Gastroesophageal sphincter (tissue), 4 donors: ENCODE results near the gene HPCAL1. TPM values are rescaled to one million over a fixed set of nuclear protein-coding genes. Genes with fewer than 3 reads are reported as not detected.

Experiments
- ATAC-seq: fragments of 150-250 bp; one replicate; pipeline ENCODE4 v1.9.1; 2016; ENCODE audit warnings: mild to moderate bottlenecking, moderate library complexity
- H3K27ac ChIP-seq, 4 donors: fragments of 200-600 bp; sonication (generic) in 3 of 4; 1 replicate in 3 of 4; 2 replicates in 1 of 4; pipeline ENCODE4 v1.5.1; 2016 to 2019
- H3K27me3 ChIP-seq: fragments of 200-600 bp; sonication (generic); one replicate; pipeline ENCODE4 v1.5.1; 2019
- H3K36me3 ChIP-seq, 2 donors: fragments of 200-600 bp; sonication (generic); one replicate each; pipeline ENCODE4 v1.5.1; 2019; ENCODE audit warnings: control low read depth in 1 of 2
- H3K4me1 ChIP-seq, 3 donors: fragments of 200-600 bp; sonication (generic); 1 replicate in 2 of 3; 2 replicates in 1 of 3; pipeline ENCODE4 v1.5.1; 2016 to 2019; ENCODE audit warnings: control low read depth in 2 of 3
- H3K4me3 ChIP-seq, 2 donors: fragments of 200-600 bp; sonication (generic); one replicate each; pipeline ENCODE4 v1.5.1; 2019; ENCODE audit warnings: mild to moderate bottlenecking in 1 of 2, moderate library complexity in 1 of 2
- H3K9me3 ChIP-seq, 3 donors: fragments of 200-600 bp; sonication (generic); one replicate each; pipeline ENCODE4 v1.5.1; 2017 to 2019; ENCODE audit warnings: control low read depth in 2 of 3
- CTCF ChIP-seq, 4 experiments: fragments of 200-600 bp in 2 of 4; fragments of 450-650 bp in 2 of 4; sonication (generic) in 1 of 4; IDR thresholded peaks; one replicate each; pipeline ENCODE4 v1.5.1; 2017 to 2019; ENCODE audit warnings: antibody characterized with exemption in 4 of 4, mild to moderate bottlenecking in 2 of 4, moderate library complexity in 2 of 4
- EP300 ChIP-seq: sonication (generic); formaldehyde crosslinking; IDR thresholded peaks from one replicate; pipeline ENCODE4 v1.6.1; 2017; ENCODE audit warnings: antibody characterized with exemption, mild to moderate bottlenecking
- POLR2A ChIP-seq, 2 donors: fragments of 450-650 bp; IDR thresholded peaks; one replicate each; pipeline ENCODE4 v1.6.1; 2017; ENCODE audit warnings: antibody characterized with exemption in 2 of 2, mild to moderate bottlenecking in 2 of 2, moderate library complexity in 1 of 2
- POLR2AphosphoS5 ChIP-seq: sonication (generic); formaldehyde crosslinking; IDR thresholded peaks from one replicate; pipeline ENCODE4 v1.6.1; 2017; ENCODE audit warnings: antibody characterized with exemption
- WGBS, 2 donors: methylation state at CpG; one replicate each; pipeline ENCODE4 v1.1.5; 2018; ENCODE audit warnings: low coverage in 1 of 2; 5-methylcytosine and 5-hydroxymethylcytosine counted together
- total RNA-seq, 4 donors: library from RNA; depleted of rRNA; stranded (reverse); fragments of >200 nt; gene quantifications; one replicate each; pipeline ENCODE4 v1.1.0, GENCODE V29; 2016

Gene HPCAL1
- total RNA-seq, 4 donors from 2014 or later: 17.0 to 42.1 (median 29.8) TPM

- H3K4me3 ChIP-seq: peak overlapping the region in 1 of 2 donors; percentile 81
- peaks cover 3 to 83% (median 15%) of the 10 kb centered on the region in 3 donors for H3K4me1 ChIP-seq
- TF ChIP-seq POLR2AphosphoS5 (no peak), CTCF (IDR thresholded peaks at IDR 0.05) (no peak), EP300 (no peak), POLR2A (IDR thresholded peaks at IDR 0.05) (no peak)
- 45 to 50% methylated on average over 1 to 3 of the region's 5 CpGs for WGBS, 2 donors
- no peak for ATAC-seq
- no peaks in the 10 kb centered on the region for H3K9me3 ChIP-seq
- H3K36me3 ChIP-seq: peaks cover 0 to 5% of the 10 kb centered on the region in 2 donors
- no peaks in the 10 kb centered on the region for H3K27me3 ChIP-seq
- H3K27ac ChIP-seq: peak overlapping the region in 2 of 4 donors; percentile 93 to 99
Measured at GRCh38 chr2:10449486-10449831, 146.8 kb downstream of the HPCAL1 start.

GRCh38 chr2:10449838-10450691, 147.4 kb downstream of the HPCAL1 start:
- Histone ChIP-seq H3K27me3 (no peaks in the 10 kb centered on the region), H3K9me3 (no peaks in the 10 kb centered on the region), H3K4me1 (peaks cover 3 to 83% (median 10%) of the 10 kb centered on the region in 3 donors), H3K36me3 (no peaks in the 10 kb centered on the region), H3K27ac (peak overlapping the region in 1 of 4 donors; percentile 93), H3K4me3 (no peak overlapping the region)
- no peak for ATAC-seq
- TF ChIP-seq POLR2A (IDR thresholded peaks at IDR 0.05) (no peak), EP300 (no peak), POLR2AphosphoS5 (no peak), CTCF (IDR thresholded peaks at IDR 0.05) (no peak)
- WGBS, 2 donors: 76 to 78% methylated on average over 4 to 13 of the region's 22 CpGs

- H3K36me3 ChIP-seq: no peaks in the 10 kb centered on the region
- WGBS, 2 donors: 95 to 100% methylated on average over 1 to 3 of the region's 6 CpGs
- no peaks in the 10 kb centered on the region for H3K9me3 ChIP-seq
- no peaks in the 10 kb centered on the region for H3K27me3 ChIP-seq
- TF ChIP-seq POLR2AphosphoS5 (no peak), POLR2A (IDR thresholded peaks at IDR 0.05) (no peak), EP300 (no peak), CTCF (IDR thresholded peaks at IDR 0.05) (no peak)
- H3K27ac ChIP-seq: peak overlapping the region; percentile 4 to 82 (median 77)
- no peak overlapping the region for H3K4me3 ChIP-seq
- ATAC-seq: no peak
- H3K4me1 ChIP-seq: peaks cover under 1 to 68% (median 3%) of the 10 kb centered on the region in 3 donors
Measured at GRCh38 chr2:10451819-10452218, 149.1 kb downstream of the HPCAL1 start.

GRCh38 chr2:10452312-10452711, 149.6 kb downstream of the HPCAL1 start:
- peak overlapping the region; percentile 4 to 82 (median 77) for H3K27ac ChIP-seq
- H3K4me1 ChIP-seq: peaks cover 0 to 66% (median 3%) of the 10 kb centered on the region in 3 donors
- no peaks in the 10 kb centered on the region for H3K36me3 ChIP-seq
- H3K9me3 ChIP-seq: no peaks in the 10 kb centered on the region
- TF ChIP-seq CTCF (IDR thresholded peaks at IDR 0.05) (no peak), EP300 (no peak), POLR2AphosphoS5 (peak; percentile 29)
- ATAC-seq: no peak
- WGBS, 2 donors: 0 to 36% methylated on average over 1 to 3 of the region's 3 CpGs
- H3K27me3 ChIP-seq: no peaks in the 10 kb centered on the region
- H3K4me3 ChIP-seq: no peak overlapping the region
